Pulmonary artery endothelial cell (primary cell): ENCODE results near the gene ARFGEF3. TPM values are rescaled to one million over a fixed set of nuclear protein-coding genes. Genes with fewer than 3 reads are reported as not detected.
"Not testable (repeated sequence)": the region's sequence is repeated elsewhere in the genome, so short reads cannot be mapped to it uniquely, and the experiment has no call there.

Experiments used
- DNase-seq: peaks from one replicate; pipeline ENCODE4 v3.0.0-alpha.2; 2011; ENCODE audit warnings: low read depth, low spot score
- total RNA-seq: library from RNA; depleted of rRNA; stranded (reverse); fragments of >200 nt; gene quantifications from 2 replicates; pipeline ENCODE4 v1.2.3, GENCODE V29; 2014

Gene ARFGEF3
- total RNA-seq, 1 donor from 2014 or later = 8.2 TPM

DNA sequence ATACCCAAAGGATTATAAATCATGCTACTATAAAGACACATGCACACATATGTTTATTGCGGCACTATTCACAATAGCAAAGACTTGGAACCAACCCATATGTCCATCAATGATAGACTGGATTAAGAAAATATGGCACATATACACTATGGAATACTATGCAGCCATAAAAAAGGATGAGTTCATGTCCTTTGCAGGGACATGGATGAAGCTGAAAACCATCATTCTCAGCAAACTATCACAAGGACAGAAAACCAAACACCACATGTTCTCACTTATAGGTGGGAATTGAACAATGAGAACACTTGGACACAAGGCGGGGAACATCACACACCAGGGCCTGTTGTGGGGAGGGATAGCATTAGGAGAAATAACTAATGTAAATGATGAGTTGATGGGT is 50.8 kb downstream of the ARFGEF3 start:
- not testable (repeated sequence) for DNase-seq

GRCh38 chr6:138215093-138215782 is 53.5 kb downstream of the ARFGEF3 start:
- DNase-seq = no peak

GRCh38 chr6:138218449-138218848 is 56.7 kb downstream of the ARFGEF3 start, which contains the start of gene PBOV1:
Gene PBOV1, minus strand, starts transcription at chr6:138218491. Its CDS starts 96 bp downstream, at chr6:138218395.
- DNase-seq = no peak

- no peak for DNase-seq
Measured at GRCh38 chr6:138219398-138219797, 57.7 kb downstream of the ARFGEF3 start.

- no peak for DNase-seq
Measured at GRCh38 chr6:138219901-138220300, 58.2 kb downstream of the ARFGEF3 start.

DNA sequence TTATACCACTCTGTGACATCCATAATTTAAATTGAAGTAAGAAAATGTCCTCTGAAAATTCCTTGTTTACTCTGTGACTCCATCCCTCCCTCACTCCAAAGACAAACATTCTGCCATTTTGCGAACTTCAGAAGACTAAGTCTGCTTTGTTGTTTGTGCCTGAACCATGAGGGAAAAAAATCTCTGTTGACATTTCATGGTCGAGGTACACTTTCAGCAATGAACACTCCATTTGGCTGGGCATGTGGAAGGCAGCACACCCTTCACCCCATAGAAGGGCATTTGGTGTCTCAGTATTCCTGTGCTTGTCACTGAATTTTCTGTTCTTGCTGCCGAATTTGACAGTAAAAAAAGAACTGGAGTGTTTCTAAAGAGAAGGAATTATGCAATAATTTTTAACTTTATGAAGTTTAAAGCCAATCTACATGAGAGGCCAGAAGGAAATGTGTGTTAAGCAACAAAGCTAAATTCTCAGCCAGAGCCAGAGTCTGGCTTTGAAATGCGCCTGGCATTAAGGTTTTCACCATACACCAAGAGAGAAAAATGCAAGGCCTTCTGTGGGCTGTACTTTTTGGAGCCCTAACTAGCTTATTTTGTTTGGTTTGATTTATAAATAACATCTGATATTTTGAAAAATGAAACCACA is 61.3 kb downstream of the ARFGEF3 start:
- DNase-seq = no peak

- DNase-seq = no peak
Measured at GRCh38 chr6:138225953-138226352, 64.2 kb downstream of the ARFGEF3 start.

DNA sequence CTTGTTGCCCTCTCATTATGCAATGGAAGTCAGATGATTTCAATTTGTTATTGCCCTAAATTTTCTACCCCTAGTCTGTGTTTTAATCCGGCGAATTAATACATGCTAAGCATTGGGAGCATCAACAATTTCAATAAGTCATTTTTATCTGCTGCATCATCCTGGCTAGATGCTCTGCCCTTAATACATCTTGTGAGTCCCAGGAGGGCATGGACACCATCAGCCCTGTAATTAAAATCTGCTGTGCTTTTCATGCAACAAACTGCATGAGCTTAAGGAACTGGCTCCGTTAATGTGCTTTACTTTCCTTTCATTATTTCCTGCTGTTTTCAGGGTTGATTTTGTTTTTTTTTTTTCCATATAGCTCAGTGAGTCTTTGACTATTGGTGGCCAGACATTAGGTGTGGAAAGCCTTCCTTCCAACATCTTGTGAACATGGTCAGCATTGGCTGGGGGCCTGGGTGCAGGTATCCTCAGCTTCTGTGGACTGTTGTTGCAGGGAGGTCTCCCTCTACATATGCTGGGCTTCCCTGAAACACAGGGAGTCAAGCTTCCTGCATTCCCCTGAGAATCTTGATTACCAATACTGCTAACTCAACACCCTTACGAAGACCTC is 65.1 kb downstream of the ARFGEF3 start:
- DNase-seq = no peak

- no peak for DNase-seq
Measured at GRCh38 chr6:138227316-138227781, 65.6 kb downstream of the ARFGEF3 start.

DNA sequence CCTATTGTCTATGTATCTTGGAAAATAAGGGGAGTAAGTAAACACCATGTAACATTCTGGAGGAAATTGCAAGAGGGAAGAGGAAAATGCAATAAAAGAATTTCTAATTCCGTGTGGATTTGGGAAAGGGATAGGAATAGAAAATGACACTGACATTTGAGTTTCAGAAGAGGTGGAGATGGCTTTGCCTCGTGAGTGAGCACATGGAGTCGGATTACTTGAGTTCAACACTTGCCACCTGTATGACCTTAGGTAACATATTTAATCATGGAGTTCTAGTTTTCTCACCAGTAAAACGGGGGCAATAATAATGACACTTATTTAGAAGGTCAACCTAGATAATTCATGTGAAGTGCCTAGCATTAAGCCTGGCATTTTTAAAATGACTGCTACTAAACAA is 67.3 kb downstream of the ARFGEF3 start:
- no peak for DNase-seq

DNA sequence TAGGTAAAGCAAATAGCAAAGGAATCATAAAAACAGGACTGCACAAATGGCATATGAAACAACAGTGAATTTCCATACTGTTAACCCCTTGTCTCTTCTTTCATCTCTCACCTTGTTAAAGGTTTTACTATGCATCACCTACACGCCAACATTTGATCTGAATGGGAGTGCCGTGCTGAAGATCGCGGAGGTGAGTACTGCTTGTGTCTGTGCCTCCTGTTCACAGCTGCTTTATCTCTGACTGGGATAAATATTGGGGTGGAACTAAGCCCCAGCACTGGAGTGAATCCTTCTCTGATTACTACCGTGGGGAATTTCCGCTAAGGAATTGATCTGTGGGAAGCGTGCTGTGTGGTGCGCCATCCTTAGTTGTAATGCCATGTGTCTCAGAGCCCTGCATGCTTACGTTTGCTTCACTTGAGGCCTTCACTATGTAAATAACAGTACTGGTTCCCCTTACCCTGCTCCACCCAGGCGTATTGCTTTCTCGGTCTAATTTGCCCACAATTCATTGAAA is 68.0 kb downstream of the ARFGEF3 start:
- DNase-seq = no peak

- no peak for DNase-seq
Measured at GRCh38 chr6:138230221-138230620, 68.5 kb downstream of the ARFGEF3 start.

DNA sequence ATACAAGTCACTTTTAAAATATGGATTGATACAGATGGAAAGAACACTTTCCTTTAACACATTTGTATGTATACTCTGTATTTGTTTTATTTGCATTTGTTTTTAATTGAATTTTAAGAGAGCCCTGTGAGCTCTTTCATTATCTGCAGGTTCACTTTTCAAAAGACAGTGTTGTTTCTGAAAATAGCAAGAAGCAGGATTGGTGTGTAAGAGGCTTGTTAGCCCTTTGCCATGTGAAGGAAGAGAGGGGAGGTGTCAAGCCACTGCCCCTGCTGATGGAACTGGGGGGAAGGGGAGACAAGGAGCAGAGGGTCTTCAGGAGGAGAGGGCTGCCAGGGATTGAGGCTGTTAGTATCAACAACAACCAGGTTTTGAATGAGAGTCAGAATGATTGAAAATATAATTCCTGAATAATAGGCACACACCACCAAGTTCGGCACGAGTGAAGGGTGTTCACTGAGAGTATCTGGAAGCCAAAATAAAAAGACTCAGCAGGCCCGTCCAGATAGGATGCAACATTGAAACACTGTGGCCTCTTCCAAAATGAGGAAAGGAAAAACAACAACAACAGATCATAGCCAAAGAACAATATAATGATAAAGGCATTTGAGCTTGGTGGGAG is 69.1 kb downstream of the ARFGEF3 start:
- DNase-seq = no peak

GRCh38 chr6:138231381-138231886 is 69.7 kb downstream of the ARFGEF3 start:
- DNase-seq = no peak

GRCh38 chr6:138234363-138234762 is 72.6 kb downstream of the ARFGEF3 start:
- no peak for DNase-seq

DNA sequence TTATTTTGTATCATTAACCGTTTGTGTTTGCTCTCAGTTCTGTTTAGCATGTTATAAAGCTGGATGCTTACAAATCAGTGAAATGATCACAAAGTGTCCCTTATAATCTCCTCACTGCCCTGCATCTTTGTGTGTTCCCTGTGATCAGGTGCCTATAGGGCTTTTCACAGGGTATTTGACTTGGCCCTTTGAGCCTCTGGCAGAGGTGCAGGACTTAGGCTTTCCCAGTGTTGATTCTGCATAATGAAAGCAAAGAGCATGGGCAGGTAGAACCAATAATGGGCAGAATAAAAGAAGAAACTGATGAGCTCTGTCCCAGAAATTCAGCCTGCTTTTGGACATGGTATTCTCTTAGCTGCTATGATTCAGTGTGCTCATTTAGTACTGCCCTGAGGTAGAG is 73.5 kb downstream of the ARFGEF3 start:
- DNase-seq = no peak

- no peak for DNase-seq
Measured at GRCh38 chr6:138235693-138236092, 74.0 kb downstream of the ARFGEF3 start.

GRCh38 chr6:138237463-138237862 is 75.7 kb downstream of the ARFGEF3 start:
- DNase-seq = no peak

DNA sequence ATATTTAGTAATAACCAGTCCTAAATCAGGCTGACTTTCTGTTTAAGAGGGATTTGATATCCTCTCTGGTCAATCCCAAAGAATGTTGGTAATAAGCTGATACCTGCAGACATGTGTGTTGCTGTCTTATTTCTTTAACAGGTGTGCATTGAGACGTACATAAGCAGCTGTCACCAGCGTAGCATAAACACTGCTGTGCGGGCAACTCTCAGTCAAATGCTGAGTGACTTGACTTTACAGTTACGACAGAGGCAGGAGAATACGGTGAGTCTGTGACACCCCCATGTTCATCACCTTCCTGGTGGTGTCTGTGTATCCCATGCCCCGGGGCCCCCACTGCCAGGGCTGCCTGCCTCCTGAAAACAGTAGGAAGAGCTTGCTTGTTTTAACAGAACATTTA is 76.6 kb downstream of the ARFGEF3 start:
- DNase-seq = no peak

DNA sequence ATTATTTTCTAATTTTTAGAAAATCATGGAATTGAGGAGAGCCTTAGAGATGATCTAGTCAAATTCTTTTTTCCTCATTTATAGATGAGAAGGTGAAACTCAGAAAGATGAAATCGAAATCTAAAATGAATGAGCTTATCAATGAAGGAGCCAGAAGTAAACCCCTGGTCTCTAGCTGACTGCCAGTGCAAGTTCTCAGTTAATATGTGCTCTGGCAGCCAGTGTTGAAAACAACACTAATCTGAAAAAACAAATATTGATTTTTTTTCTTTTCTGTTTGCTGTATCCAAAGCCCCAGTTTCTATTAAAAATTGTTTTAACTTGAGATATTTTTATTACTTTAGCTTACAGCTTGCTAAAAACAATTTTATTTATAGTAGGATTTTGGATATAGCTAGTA is 78.0 kb downstream of the ARFGEF3 start:
- no peak for DNase-seq

DNA sequence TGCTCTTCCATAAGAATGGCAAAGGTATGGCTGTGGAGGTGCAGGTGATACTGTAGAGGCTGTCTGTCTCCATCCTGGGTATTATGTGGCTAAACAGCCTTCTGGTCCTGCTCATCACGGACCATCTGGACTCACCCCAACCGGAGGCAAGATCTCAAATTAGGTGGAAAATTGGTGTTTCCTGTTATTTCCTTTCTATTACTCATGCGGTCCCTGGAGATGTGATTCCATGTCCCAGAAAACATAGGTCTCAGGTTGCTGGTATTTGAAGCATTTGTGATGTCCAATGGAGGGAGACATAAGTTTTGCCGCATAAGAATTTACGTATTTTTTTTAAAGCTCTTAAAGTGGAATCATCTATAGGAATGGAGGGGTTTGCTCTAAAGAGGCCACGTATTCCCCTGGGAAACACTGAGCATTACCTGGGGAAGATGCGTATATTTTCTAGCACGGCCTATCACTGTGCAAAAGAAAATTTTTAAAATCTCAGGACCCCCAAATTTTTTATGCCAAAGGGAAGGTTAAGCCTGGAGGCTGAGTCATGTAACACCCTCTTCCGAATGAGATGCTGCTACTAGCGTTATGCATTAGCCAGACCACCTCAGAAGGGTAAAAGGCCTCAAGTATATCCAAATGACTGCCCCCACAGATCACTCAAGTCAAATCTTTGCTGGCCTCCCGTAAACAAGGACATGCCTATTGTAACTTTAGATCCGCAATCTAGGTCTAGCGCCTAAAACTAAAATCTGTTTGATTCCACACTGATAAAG is 78.9 kb downstream of the ARFGEF3 start:
- no peak for DNase-seq
